Lower leg skin (tissue), 3 donors: Measurements from ENCODE around the gene PSPN.

ENCODE experiments used
- POLR2A ChIP-seq, 2 donors: fragments of 450-650 bp; IDR thresholded peaks; one replicate each; pipeline ENCODE4 v1.6.1; 2016 to 2017; ENCODE audit warnings: antibody characterized with exemption in 2 of 2, mild to moderate bottlenecking in 1 of 2, moderate library complexity in 1 of 2
- TF ChIP-seq, protein P1 (sequence below), 3 donors: fragments of 450-650 bp; IDR thresholded peaks; one replicate each; pipeline ENCODE4 v1.5.1; 2016; ENCODE audit warnings: antibody characterized with exemption in 3 of 3, mild to moderate bottlenecking in 3 of 3, moderate library complexity in 2 of 3

GRCh38 chr19:6340493-6341201, 35.1 kb downstream of the PSPN start:
- TF ChIP-seq, protein P1, sequence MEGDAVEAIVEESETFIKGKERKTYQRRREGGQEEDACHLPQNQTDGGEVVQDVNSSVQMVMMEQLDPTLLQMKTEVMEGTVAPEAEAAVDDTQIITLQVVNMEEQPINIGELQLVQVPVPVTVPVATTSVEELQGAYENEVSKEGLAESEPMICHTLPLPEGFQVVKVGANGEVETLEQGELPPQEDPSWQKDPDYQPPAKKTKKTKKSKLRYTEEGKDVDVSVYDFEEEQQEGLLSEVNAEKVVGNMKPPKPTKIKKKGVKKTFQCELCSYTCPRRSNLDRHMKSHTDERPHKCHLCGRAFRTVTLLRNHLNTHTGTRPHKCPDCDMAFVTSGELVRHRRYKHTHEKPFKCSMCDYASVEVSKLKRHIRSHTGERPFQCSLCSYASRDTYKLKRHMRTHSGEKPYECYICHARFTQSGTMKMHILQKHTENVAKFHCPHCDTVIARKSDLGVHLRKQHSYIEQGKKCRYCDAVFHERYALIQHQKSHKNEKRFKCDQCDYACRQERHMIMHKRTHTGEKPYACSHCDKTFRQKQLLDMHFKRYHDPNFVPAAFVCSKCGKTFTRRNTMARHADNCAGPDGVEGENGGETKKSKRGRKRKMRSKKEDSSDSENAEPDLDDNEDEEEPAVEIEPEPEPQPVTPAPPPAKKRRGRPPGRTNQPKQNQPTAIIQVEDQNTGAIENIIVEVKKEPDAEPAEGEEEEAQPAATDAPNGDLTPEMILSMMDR (IDR thresholded peaks at IDR 0.05): no peak
- no peak for TF ChIP-seq POLR2A (IDR thresholded peaks at IDR 0.05)
